Mucosa of rectum (tissue), 2 donors: ENCODE data around the gene GMPR2.

Experiments used
- H3K27ac ChIP-seq, 2 donors: one replicate each; pipeline ENCODE4 v1.7.0; 2013; ENCODE audit warnings: inconsistent platforms in 2 of 2, low read depth in 2 of 2, low read length in 2 of 2
- H3K27me3 ChIP-seq, 2 donors: one replicate each; pipeline ENCODE4 v1.7.0; 2013; ENCODE audit warnings: low read length in 2 of 2; ENCODE audit not compliant: control insufficient read depth in 2 of 2, insufficient read depth in 2 of 2
- H3K36me3 ChIP-seq, 2 donors: one replicate each; pipeline ENCODE4 v1.7.0; 2013; ENCODE audit warnings: low read length in 2 of 2; ENCODE audit not compliant: control insufficient read depth in 2 of 2, insufficient read depth in 2 of 2
- H3K4me1 ChIP-seq, 2 donors: one replicate each; pipeline ENCODE4 v1.7.0; 2013; ENCODE audit warnings: low read length in 2 of 2, mild to moderate bottlenecking in 1 of 2; ENCODE audit not compliant: control insufficient read depth in 2 of 2, insufficient read depth in 2 of 2
- H3K4me3 ChIP-seq, 2 donors: one replicate each; pipeline ENCODE4 v1.7.0; 2013; ENCODE audit warnings: low read length in 2 of 2
- H3K9ac ChIP-seq, 2 donors: one replicate each; pipeline ENCODE4 v1.7.0; 2013; ENCODE audit warnings: low read length in 2 of 2, low read depth in 1 of 2, mild to moderate bottlenecking in 1 of 2
- H3K9me3 ChIP-seq, 2 donors: one replicate each; pipeline ENCODE4 v1.7.0; 2013; ENCODE audit warnings: low read length in 2 of 2; ENCODE audit not compliant: control insufficient read depth in 2 of 2
- donor health status: healthy.
- donor health status: Normal muscosa, but diverticular disease.

The GMPR2 gene

DNA sequence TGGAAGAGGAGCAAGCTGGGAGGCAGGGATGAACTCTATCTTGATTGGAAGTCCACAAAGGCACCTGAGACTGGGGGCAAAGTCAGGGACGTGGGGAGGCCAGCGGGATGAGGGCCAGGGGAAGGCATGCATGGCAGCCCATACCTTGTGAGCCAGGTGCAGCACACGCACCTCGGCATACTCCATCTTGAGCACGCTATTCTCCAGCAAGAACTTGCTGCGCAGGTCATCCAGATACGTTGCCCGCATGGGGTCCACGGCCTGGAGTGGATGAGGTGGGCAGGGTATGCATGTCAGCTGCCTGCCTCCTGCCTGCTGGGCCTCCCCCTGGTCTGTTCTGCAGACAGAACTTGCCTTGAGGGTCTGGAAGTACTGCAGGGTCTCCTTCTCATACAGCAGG lies 34.8 kb downstream of the GMPR2 start:
- Histone ChIP-seq H3K36me3 (peaks cover 34% of the 10 kb centered on the region in 2 donors), H3K27me3 (no peaks in the 10 kb centered on the region), H3K27ac (no peak overlapping the region), H3K9me3 (no peaks in the 10 kb centered on the region), H3K4me3 (no peak overlapping the region), H3K9ac (no peak overlapping the region), H3K4me1 (peaks cover 5 to 10% of the 10 kb centered on the region in 2 donors)

DNA sequence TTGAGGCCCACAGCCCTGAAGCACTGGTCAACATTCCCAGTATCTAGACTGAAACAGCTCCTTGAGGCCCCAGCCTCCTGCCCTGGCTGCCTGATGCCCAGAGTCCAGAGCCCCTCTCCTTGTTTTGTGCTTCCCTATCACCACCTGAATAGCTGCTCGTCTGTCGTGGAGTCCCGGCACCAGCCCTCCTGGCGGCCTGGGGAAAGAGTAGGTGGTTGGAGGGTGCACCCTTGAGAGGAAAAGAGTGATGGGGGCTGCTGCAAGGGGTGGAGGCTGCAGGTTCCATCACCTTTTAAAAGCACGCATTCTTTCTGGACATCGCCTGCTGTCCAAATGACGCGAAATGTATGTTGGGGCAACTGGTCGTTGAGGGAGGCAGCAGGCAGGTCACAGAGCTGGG lies 35.5 kb downstream of the GMPR2 start:
- Histone ChIP-seq H3K27me3 (no peaks in the 10 kb centered on the region), H3K36me3 (peaks cover 34% of the 10 kb centered on the region in 2 donors), H3K4me3 (no peak overlapping the region), H3K9me3 (no peaks in the 10 kb centered on the region), H3K9ac (no peak overlapping the region), H3K4me1 (peaks cover 5 to 10% of the 10 kb centered on the region in 2 donors), H3K27ac (no peak overlapping the region)

DNA sequence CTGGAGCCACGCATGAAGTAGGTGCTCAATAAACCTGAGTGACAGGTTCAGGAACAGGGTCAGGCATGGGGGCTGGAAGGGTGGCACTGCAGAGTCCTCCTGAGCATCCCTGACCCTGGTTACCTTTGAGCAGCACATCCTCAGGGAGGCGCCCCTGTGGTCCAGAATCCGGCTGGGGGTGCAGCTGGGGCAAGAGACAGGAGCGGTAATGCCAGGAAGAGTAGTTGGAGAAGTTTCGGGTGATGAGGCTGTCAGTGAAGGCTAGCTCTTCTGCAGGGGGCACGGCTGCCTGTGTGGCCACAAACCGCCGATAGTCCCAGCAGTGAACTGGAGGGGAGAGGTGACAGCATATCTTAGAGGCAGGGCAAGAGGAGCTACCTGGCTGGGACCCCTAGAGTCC lies 36.6 kb downstream of the GMPR2 start:
- Histone ChIP-seq H3K9ac (no peak overlapping the region), H3K9me3 (no peaks in the 10 kb centered on the region), H3K4me3 (no peak overlapping the region), H3K4me1 (peaks cover 5 to 10% of the 10 kb centered on the region in 2 donors), H3K27ac (no peak overlapping the region), H3K27me3 (no peaks in the 10 kb centered on the region), H3K36me3 (peaks cover 34% of the 10 kb centered on the region in 2 donors)

DNA sequence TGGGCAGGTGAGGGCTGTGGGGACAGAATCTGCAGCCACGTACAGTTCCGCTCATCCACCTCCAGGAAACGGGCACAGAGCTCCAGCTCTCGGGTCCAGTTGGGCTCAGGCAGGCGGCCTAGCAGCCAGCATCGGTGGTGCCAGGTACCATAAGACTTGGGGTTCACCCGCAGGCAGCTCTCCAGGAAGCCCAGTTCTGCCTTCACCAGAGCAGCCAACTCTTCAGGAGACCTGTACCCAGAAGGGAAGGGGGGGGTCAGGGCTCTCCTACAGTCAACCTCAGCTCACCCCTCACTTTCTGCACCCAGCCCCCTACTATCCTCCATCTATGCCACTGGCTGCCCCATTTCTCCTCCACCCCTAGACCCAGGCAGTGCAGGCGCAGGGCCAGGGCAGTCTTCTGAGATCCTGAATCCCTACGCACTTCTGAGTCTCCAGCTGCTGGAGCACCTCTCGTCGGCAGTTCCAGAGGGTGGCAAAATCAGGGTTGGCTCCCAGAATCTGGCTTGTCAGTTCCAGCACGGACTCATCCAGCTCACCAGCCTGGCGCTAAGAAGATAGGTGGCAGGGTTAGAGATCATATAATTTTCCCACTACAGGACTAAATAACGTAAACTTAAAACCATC lies 37.3 kb downstream of the GMPR2 start:
- Histone ChIP-seq H3K4me3 (no peak overlapping the region), H3K4me1 (peaks cover 5 to 10% of the 10 kb centered on the region in 2 donors), H3K9ac (no peak overlapping the region), H3K27ac (no peak overlapping the region), H3K27me3 (no peaks in the 10 kb centered on the region), H3K36me3 (peaks cover 29 to 34% of the 10 kb centered on the region in 2 donors), H3K9me3 (no peaks in the 10 kb centered on the region)

DNA sequence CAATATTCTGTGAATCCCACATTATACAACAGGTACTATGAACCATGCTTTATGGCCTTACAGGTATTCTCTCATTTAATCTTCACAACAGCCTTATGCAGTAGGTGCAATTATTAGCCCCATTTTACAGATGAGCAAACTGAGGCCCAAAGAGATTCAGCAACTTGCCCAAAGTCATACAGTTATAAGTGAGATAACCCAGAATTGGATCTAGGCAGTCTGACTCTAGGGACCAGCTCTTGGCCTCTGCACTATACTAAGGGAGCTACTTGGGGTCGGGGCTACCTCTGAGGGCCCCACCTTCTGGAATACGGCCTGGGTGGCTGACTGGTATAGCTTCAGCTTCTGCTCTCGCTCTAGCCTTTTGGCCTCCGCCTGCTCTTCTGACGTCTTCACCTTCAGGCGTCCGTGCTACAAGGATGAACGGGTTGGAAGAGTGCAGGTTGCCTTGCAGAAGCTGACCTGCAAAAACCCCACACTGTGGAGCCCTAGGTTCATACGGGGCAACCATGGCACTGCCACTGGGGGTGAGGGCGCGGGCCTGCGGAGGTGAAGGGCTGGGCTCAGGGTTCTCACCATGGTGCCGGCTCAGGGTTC lies 37.9 kb downstream of the GMPR2 start:
- Histone ChIP-seq H3K9ac (peak overlapping the region; percentile 95 to 97), H3K4me3 (peak overlapping the region; percentile 95 to 98), H3K9me3 (no peaks in the 10 kb centered on the region), H3K27me3 (no peaks in the 10 kb centered on the region), H3K36me3 (peaks cover 28 to 32% of the 10 kb centered on the region in 2 donors), H3K4me1 (peaks cover 5 to 10% of the 10 kb centered on the region in 2 donors), H3K27ac (peak overlapping the region; percentile 97 to 98)

DNA sequence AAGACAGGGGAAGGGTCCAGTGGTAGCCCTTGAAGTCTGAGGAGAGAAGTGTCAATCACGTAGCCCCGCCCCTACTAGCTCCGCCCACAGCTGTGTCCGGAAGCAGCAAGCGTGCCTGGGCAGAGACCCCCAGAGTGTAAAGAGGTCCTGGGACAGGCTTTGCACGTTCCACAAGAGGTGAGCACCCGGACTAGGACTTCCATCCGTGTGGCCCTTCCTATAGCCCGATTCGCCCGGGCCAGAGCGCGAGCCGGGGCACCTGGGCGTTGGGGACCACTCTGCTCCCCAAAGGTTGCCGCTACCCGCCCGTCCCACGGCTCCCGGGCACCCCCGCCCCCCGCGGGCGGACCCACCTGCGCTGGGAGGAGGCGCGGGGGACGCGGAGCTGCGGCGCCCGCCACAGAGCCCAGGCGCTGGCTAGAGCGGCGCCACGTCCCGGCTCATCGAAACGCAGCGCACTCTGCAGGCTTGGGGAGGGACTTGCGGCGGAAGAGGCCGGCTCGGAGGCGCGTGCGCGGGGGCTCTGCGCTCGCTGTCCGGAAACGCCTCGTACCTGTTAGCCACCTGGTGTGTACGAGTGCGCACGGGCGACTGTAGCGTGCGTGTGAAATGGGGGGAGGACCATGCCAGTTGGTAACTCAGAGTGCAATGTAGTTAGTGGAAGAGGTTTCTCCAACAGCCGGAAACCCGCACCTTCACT lies 38.6 kb downstream of the GMPR2 start, which contains the start of gene RABGGTA:
TSS of gene RABGGTA (minus strand) at position 464 of the 700 bp plus-strand sequence. CDS start 482 bp downstream, outside the sequence.
- Histone ChIP-seq H3K9ac (peak within 1 kb of the TSS; percentile 95 to 97), H3K4me3 (peak within 1 kb of the TSS; percentile 95 to 98), H3K9me3 (no peaks in the 10 kb centered on the region), H3K4me1 (peaks cover 5 to 10% of the 10 kb centered on the region in 2 donors), H3K27me3 (no peaks in the 10 kb centered on the region), H3K36me3 (peaks cover 23 to 26% of the 10 kb centered on the region in 2 donors), H3K27ac (peak within 1 kb of the TSS; percentile 97 to 98)

DNA sequence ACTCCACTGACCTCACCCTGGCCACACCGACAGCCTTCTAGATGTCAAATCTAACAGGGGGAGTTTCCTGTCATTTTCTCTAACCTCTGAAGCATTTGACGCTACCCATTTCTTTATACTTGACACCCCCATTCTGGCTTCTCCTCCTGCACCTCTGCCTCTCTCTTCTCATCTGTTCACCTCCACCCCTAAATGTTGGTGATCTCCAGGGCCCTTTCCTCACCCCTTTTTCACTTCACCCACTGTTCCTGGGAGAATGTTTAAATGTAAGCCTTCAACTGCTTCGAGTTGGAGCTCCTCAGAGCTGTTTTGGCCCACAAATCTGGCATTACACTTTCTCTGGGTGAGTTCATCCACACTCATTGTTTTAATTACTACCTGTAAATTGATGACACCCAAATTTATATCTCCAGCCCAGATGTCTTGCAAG lies 39.1 kb downstream of the GMPR2 start:
- H3K9me3 ChIP-seq, result no peaks in the 10 kb centered on the region
- H3K4me1 ChIP-seq, result peaks cover 5 to 10% of the 10 kb centered on the region in 2 donors
- peak overlapping the region; percentile 95 to 97 for H3K9ac ChIP-seq
- peak overlapping the region; percentile 97 to 98 for H3K27ac ChIP-seq
- H3K4me3 ChIP-seq, result peak overlapping the region; percentile 95 to 98
- peaks cover 18 to 20% of the 10 kb centered on the region in 2 donors for H3K36me3 ChIP-seq
- no peaks in the 10 kb centered on the region for H3K27me3 ChIP-seq

DNA sequence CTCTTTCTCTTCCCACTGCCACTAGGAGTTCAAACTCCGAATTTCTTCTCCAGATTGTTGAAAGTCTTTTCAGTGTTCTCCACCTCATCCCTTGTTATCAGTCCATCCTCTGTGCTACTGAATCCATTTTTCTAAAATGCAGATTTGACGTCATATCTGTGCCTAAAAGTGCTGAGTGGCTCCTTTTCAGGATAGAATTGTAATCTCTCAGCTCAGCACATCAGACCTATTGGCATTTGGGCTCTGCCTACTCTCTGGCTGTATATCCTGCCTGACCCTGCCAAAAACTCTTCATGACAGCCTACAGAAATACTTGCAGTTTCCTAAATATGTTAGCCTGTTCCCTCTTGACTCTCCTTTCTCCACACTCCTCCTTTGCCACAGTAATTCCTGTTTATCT lies 39.7 kb downstream of the GMPR2 start:
- no peak overlapping the region for H3K4me3 ChIP-seq
- no peak overlapping the region for H3K27ac ChIP-seq
- H3K9ac ChIP-seq, result no peak overlapping the region
- H3K27me3 ChIP-seq, result no peaks in the 10 kb centered on the region
- H3K9me3 ChIP-seq, result no peaks in the 10 kb centered on the region
- H3K36me3 ChIP-seq, result peaks cover 11 to 14% of the 10 kb centered on the region in 2 donors
- peaks cover 8 to 10% of the 10 kb centered on the region in 2 donors for H3K4me1 ChIP-seq

DNA sequence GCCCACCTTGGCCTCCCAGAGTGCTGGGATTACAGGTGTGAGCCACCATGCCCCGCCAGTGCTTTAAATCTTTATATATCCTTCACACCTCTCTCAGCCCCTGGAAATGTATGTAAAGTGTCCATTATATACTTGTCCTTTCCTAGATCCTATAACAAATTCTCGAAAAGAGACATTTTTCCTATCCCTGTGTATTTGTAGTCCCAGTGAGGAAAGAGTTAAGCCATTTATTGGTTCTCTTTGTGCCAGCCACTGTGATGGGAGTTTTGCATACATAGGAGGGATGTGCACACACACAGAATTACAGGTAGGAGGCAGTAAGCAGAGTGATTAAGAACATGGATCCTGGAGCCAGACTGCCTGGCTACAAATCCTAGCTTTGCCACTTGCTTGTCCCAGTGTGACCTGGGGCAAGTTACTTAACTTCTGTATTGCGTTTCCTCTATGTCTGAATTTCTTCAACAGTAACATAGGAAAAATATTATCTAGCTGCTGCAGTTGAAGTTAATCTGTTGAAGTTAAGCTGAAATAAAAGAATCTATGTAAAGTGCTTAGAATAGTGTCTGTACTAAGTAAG lies 40.8 kb downstream of the GMPR2 start:
- Histone ChIP-seq H3K4me1 (peaks cover 10 to 13% of the 10 kb centered on the region in 2 donors), H3K9me3 (no peaks in the 10 kb centered on the region), H3K27me3 (no peaks in the 10 kb centered on the region), H3K4me3 (no peak overlapping the region), H3K36me3 (peaks cover 9 to 10% of the 10 kb centered on the region in 2 donors), H3K9ac (no peak overlapping the region), H3K27ac (peak overlapping the region in 1 of 2 donors; percentile 17)
